Measurements from ENCODE around the gene ARL2BP.
A peak's percentile ranks its signal among the peaks of the same experiment; 100 is the strongest.

ARL2BP gene

GRCh38 chr16:57216968-57217367 lies 28.1 kb upstream of the ARL2BP start:
- H2AK5ac ChIP-seq (ENCODE audit: low read length) = no peak overlapping the region
- WGBS (ENCODE audit: extremely low coverage, insufficient coverage, low lambda C conversion rate) = no CpG with 5 or more reads among the region's 2 CpGs
- H2BK5ac ChIP-seq (ENCODE audit: low read length) = no peak overlapping the region
- no peak overlapping the region for H3K4me3 ChIP-seq (ENCODE audit: low read length)
- H3K4me2 ChIP-seq (ENCODE audit: low read length) = no peak overlapping the region
- H3K56ac ChIP-seq (ENCODE audit: low read length) = no peak overlapping the region
- no peak for DNase-seq
- no peaks in the 10 kb centered on the region for H3K27me3 ChIP-seq (ENCODE audit: insufficient read depth, low read length, poor library complexity)
- no peaks in the 10 kb centered on the region for H3K4me1 ChIP-seq (ENCODE audit: control insufficient read depth, low read depth, low read length)
- no peak overlapping the region for H3K4ac ChIP-seq (ENCODE audit: low read depth, low read length)
- no peak overlapping the region for H3K18ac ChIP-seq (ENCODE audit: low read length)
- no peak overlapping the region for H4K8ac ChIP-seq (ENCODE audit: low read depth, low read length)
- no peak overlapping the region for H4K5ac ChIP-seq (ENCODE audit: low read length)
- no peak overlapping the region for H2BK15ac ChIP-seq (replicated peaks; ENCODE audit: low read depth)
- H3K9ac ChIP-seq (ENCODE audit: low read length) = no peak overlapping the region
- no peak overlapping the region for H3K27ac ChIP-seq (ENCODE audit: low read depth, low read length)
- H3K23ac ChIP-seq (ENCODE audit: low read length) = no peak overlapping the region
- H3K79me1 ChIP-seq (ENCODE audit: low read length) = no peaks in the 10 kb centered on the region
- no peaks in the 10 kb centered on the region for H3K79me2 ChIP-seq (ENCODE audit: control insufficient read depth, insufficient read depth, low read length)
- peaks cover 8% of the 10 kb centered on the region for H3K36me3 ChIP-seq (ENCODE audit: control insufficient read depth, insufficient read depth, low read length)
- no peak overlapping the region for H2BK120ac ChIP-seq (ENCODE audit: low read depth, low read length)

- no peaks in the 10 kb centered on the region for H3K79me1 ChIP-seq (ENCODE audit: low read length)
- no peak overlapping the region for H3K23ac ChIP-seq (ENCODE audit: low read length)
- H4K5ac ChIP-seq (ENCODE audit: low read length) = no peak overlapping the region
- no peak overlapping the region for H2AK5ac ChIP-seq (ENCODE audit: low read length)
- no peak overlapping the region for H2BK5ac ChIP-seq (ENCODE audit: low read length)
- no peak overlapping the region for H2BK15ac ChIP-seq (replicated peaks; ENCODE audit: low read depth)
- no peak overlapping the region for H3K9ac ChIP-seq (ENCODE audit: low read length)
- H3K4me3 ChIP-seq (ENCODE audit: low read length) = no peak overlapping the region
- no peaks in the 10 kb centered on the region for H3K79me2 ChIP-seq (ENCODE audit: control insufficient read depth, insufficient read depth, low read length)
- no peaks in the 10 kb centered on the region for H3K27me3 ChIP-seq (ENCODE audit: insufficient read depth, low read length, poor library complexity)
- DNase-seq = no peak
- no CpG with 5 or more reads among the region's 1 CpG for WGBS (ENCODE audit: extremely low coverage, insufficient coverage, low lambda C conversion rate)
- H3K4me2 ChIP-seq (ENCODE audit: low read length) = no peak overlapping the region
- H3K56ac ChIP-seq (ENCODE audit: low read length) = no peak overlapping the region
- H2BK120ac ChIP-seq (ENCODE audit: low read depth, low read length) = no peak overlapping the region
- no peak overlapping the region for H3K18ac ChIP-seq (ENCODE audit: low read length)
- H3K36me3 ChIP-seq (ENCODE audit: control insufficient read depth, insufficient read depth, low read length) = no peaks in the 10 kb centered on the region
- H3K4ac ChIP-seq (ENCODE audit: low read depth, low read length) = no peak overlapping the region
- H3K4me1 ChIP-seq (ENCODE audit: control insufficient read depth, low read depth, low read length) = no peaks in the 10 kb centered on the region
- H3K27ac ChIP-seq (ENCODE audit: low read depth, low read length) = no peak overlapping the region
- H4K8ac ChIP-seq (ENCODE audit: low read depth, low read length) = no peak overlapping the region
Measured at GRCh38 chr16:57223057-57223456, 22.0 kb upstream of the ARL2BP start.

DNA sequence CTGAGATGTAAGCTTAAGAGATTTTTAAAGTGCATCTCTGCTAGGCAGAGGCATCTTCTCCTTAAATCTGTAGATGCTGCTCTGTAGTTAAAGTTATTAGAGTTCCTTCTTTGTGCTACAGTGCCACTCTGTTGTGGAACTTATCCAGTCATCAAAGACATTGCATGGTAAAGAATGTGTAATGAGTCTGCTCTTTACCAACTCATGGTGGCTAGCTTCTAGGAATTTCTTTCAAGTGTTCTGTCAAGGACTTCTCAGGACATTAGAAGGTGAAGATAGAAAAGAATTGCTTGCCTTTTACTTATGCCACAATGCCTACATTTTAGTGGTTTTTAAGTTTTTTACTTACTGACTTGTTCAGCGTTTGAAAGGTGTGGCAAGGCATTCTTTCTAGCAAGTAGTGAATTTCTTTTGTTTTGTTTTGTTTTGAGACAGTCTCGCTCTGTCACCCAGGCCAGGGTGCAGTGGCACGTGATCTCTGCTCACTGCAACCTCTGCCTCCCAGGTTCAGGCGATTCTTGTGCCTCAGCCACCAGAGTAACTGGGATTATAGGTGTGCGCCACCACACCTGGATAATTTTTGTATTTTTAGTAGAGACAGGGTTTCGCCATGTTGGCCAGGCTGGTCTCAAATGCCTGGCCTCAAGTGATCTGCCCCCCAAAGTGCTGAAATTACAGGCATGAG lies 20.3 kb upstream of the ARL2BP start:
- no peak overlapping the region for H2BK15ac ChIP-seq (replicated peaks; ENCODE audit: low read depth)
- H3K9ac ChIP-seq (ENCODE audit: low read length) = no peak overlapping the region
- no CpG with 5 or more reads among the region's 6 CpGs for WGBS (ENCODE audit: extremely low coverage, insufficient coverage, low lambda C conversion rate)
- no peaks in the 10 kb centered on the region for H3K79me1 ChIP-seq (ENCODE audit: low read length)
- H3K79me2 ChIP-seq (ENCODE audit: control insufficient read depth, insufficient read depth, low read length) = no peaks in the 10 kb centered on the region
- H3K27me3 ChIP-seq (ENCODE audit: insufficient read depth, low read length, poor library complexity) = no peaks in the 10 kb centered on the region
- H3K36me3 ChIP-seq (ENCODE audit: control insufficient read depth, insufficient read depth, low read length) = no peaks in the 10 kb centered on the region
- no peak for DNase-seq
- no peak overlapping the region for H2BK120ac ChIP-seq (ENCODE audit: low read depth, low read length)
- H3K4me2 ChIP-seq (ENCODE audit: low read length) = no peak overlapping the region
- H3K18ac ChIP-seq (ENCODE audit: low read length) = no peak overlapping the region
- no peak overlapping the region for H3K27ac ChIP-seq (ENCODE audit: low read depth, low read length)
- no peak overlapping the region for H4K5ac ChIP-seq (ENCODE audit: low read length)
- H3K23ac ChIP-seq (ENCODE audit: low read length) = no peak overlapping the region
- no peak overlapping the region for H3K4me3 ChIP-seq (ENCODE audit: low read length)
- H3K56ac ChIP-seq (ENCODE audit: low read length) = no peak overlapping the region
- no peak overlapping the region for H2AK5ac ChIP-seq (ENCODE audit: low read length)
- H3K4ac ChIP-seq (ENCODE audit: low read depth, low read length) = no peak overlapping the region
- no peak overlapping the region for H4K8ac ChIP-seq (ENCODE audit: low read depth, low read length)
- H2BK5ac ChIP-seq (ENCODE audit: low read length) = no peak overlapping the region
- H3K4me1 ChIP-seq (ENCODE audit: control insufficient read depth, low read depth, low read length) = no peaks in the 10 kb centered on the region

DNA sequence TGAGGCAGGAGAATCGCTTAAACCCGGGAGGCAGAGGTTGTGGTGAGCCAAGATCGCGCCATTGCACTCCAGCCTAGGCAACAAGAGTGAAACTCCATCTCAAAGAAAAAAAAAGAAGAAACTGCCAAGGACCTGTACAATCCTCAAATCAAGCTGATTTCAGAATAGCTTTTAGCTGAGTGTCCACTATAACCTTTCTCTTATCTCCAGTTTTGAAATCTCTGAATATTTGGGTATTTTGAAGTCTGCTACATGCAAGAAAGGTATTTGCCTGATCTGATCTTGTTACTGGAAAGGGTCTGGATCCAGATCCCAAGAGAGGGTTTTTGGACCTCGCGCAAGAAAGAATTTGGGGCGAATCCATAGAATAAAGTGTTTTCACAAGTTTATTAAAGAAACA lies 19.1 kb upstream of the ARL2BP start:
- H3K27ac ChIP-seq (ENCODE audit: low read depth, low read length) = no peak overlapping the region
- no peak overlapping the region for H3K4me3 ChIP-seq (ENCODE audit: low read length)
- H3K79me1 ChIP-seq (ENCODE audit: low read length) = no peaks in the 10 kb centered on the region
- H3K23ac ChIP-seq (ENCODE audit: low read length) = no peak overlapping the region
- no peak overlapping the region for H4K8ac ChIP-seq (ENCODE audit: low read depth, low read length)
- H3K9ac ChIP-seq (ENCODE audit: low read length) = no peak overlapping the region
- H2BK5ac ChIP-seq (ENCODE audit: low read length) = no peak overlapping the region
- H2BK15ac ChIP-seq (replicated peaks; ENCODE audit: low read depth) = no peak overlapping the region
- H3K4ac ChIP-seq (ENCODE audit: low read depth, low read length) = no peak overlapping the region
- no peak overlapping the region for H3K4me2 ChIP-seq (ENCODE audit: low read length)
- H2BK120ac ChIP-seq (ENCODE audit: low read depth, low read length) = no peak overlapping the region
- no peaks in the 10 kb centered on the region for H3K4me1 ChIP-seq (ENCODE audit: control insufficient read depth, low read depth, low read length)
- no peak overlapping the region for H2AK5ac ChIP-seq (ENCODE audit: low read length)
- no peak overlapping the region for H3K56ac ChIP-seq (ENCODE audit: low read length)
- no peaks in the 10 kb centered on the region for H3K79me2 ChIP-seq (ENCODE audit: control insufficient read depth, insufficient read depth, low read length)
- H4K5ac ChIP-seq (ENCODE audit: low read length) = no peak overlapping the region
- no CpG with 5 or more reads among the region's 7 CpGs for WGBS (ENCODE audit: extremely low coverage, insufficient coverage, low lambda C conversion rate)
- no peaks in the 10 kb centered on the region for H3K27me3 ChIP-seq (ENCODE audit: insufficient read depth, low read length, poor library complexity)
- DNase-seq = no peak
- no peak overlapping the region for H3K18ac ChIP-seq (ENCODE audit: low read length)
- no peaks in the 10 kb centered on the region for H3K36me3 ChIP-seq (ENCODE audit: control insufficient read depth, insufficient read depth, low read length)

DNA sequence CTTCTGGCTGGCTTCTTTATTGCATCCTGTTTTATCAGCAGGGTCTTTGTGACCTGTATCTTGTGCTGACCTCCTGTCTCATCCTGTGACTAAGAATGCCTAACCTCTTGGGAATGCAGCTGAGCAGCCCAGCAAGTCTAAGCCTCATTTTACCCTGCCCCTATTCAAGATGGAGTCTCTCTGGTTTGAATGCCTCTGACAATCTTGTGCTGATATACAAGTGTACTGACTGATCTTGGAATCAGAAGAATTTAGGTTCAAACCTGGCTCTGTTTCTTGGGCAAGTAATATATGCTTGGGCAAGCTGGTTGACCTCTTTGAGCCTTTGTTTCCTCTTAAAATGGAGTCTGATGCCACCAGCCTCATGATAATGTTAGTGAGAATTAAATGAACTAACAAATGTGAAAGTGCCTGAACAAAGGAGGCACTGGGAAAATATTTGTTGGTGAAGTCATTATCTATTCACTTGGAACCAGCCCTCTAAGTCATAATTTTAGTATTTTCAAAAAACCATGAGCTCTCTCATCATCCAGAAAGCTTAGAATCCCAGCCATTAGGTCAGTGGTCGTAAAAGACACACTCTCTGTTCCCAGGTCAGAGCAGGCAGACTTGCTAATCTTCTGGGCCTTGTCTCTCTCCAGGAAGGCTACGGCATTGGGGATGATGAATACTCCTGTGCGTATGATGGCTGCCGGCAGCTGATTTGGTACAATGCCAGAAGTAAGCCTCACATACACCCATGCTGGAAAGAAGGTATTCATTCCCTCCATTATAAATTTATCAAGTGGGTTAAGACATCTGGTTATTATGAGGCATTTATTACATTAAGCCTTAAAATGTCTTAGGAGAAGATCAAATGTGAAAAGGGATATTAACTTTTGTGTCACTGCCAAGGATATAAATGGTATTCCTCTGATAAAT lies 18.1 kb upstream of the ARL2BP start:
- H3K79me2 ChIP-seq (ENCODE audit: control insufficient read depth, insufficient read depth, low read length) = no peaks in the 10 kb centered on the region
- no peak overlapping the region for H3K9ac ChIP-seq (ENCODE audit: low read length)
- no peaks in the 10 kb centered on the region for H3K27me3 ChIP-seq (ENCODE audit: insufficient read depth, low read length, poor library complexity)
- no peak overlapping the region for H2BK120ac ChIP-seq (ENCODE audit: low read depth, low read length)
- no peak overlapping the region for H2AK5ac ChIP-seq (ENCODE audit: low read length)
- no CpG with 5 or more reads among the region's 4 CpGs for whole genome bisulfite sequencing (ENCODE audit: extremely low coverage, insufficient coverage, low lambda C conversion rate)
- no peak overlapping the region for H3K27ac ChIP-seq (ENCODE audit: low read depth, low read length)
- no peak overlapping the region for H4K8ac ChIP-seq (ENCODE audit: low read depth, low read length)
- no peaks in the 10 kb centered on the region for H3K4me1 ChIP-seq (ENCODE audit: control insufficient read depth, low read depth, low read length)
- H3K4ac ChIP-seq (ENCODE audit: low read depth, low read length) = no peak overlapping the region
- H3K23ac ChIP-seq (ENCODE audit: low read length) = no peak overlapping the region
- H3K18ac ChIP-seq (ENCODE audit: low read length) = no peak overlapping the region
- no peak overlapping the region for H3K56ac ChIP-seq (ENCODE audit: low read length)
- no peak overlapping the region for H2BK15ac ChIP-seq (replicated peaks; ENCODE audit: low read depth)
- H2BK5ac ChIP-seq (ENCODE audit: low read length) = no peak overlapping the region
- H3K4me3 ChIP-seq (ENCODE audit: low read length) = no peak overlapping the region
- DNase-seq = peak; percentile 14
- H3K36me3 ChIP-seq (ENCODE audit: control insufficient read depth, insufficient read depth, low read length) = no peaks in the 10 kb centered on the region
- no peak overlapping the region for H3K4me2 ChIP-seq (ENCODE audit: low read length)
- H4K5ac ChIP-seq (ENCODE audit: low read length) = no peak overlapping the region
- no peaks in the 10 kb centered on the region for H3K79me1 ChIP-seq (ENCODE audit: low read length)

All from mesendoderm (in vitro differentiated cells).